NB4 (cell line): ENCODE data around the gene MYO18A.

Source experiments
- POLR2A ChIP-seq: IDR thresholded peaks from 2 replicates; pipeline ENCODE4 v1.6.1; 2011; ENCODE audit warnings: mild to moderate bottlenecking; ENCODE audit not compliant: insufficient read length; ENCODE audit errors: extremely low read depth
- TF ChIP-seq, protein P1 (sequence below): IDR thresholded peaks from one replicate; pipeline ENCODE4 v1.5.1; 2012; ENCODE audit warnings: low read depth, low read length

DNA sequence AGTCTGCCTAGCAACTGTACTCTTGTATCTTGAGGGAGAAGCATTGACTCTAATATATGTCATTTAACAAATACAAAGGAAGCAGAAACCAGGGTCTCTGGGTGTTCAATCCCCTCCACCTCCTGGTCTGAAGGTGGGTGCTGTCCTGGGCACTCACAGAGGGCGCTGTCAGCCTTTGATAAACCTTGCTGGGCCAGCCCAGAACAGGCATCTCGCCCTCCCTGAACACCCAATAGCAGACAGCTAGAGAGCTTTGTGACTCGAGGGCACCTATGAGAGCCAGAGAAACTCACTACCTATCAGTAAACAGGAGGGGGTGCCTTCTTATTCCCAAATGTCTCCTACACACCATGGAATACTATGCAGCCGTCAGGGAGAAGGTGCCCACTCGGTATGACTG, 143.6 kb downstream of the MYO18A start:
- TF ChIP-seq, protein P1, sequence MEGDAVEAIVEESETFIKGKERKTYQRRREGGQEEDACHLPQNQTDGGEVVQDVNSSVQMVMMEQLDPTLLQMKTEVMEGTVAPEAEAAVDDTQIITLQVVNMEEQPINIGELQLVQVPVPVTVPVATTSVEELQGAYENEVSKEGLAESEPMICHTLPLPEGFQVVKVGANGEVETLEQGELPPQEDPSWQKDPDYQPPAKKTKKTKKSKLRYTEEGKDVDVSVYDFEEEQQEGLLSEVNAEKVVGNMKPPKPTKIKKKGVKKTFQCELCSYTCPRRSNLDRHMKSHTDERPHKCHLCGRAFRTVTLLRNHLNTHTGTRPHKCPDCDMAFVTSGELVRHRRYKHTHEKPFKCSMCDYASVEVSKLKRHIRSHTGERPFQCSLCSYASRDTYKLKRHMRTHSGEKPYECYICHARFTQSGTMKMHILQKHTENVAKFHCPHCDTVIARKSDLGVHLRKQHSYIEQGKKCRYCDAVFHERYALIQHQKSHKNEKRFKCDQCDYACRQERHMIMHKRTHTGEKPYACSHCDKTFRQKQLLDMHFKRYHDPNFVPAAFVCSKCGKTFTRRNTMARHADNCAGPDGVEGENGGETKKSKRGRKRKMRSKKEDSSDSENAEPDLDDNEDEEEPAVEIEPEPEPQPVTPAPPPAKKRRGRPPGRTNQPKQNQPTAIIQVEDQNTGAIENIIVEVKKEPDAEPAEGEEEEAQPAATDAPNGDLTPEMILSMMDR = no peak
- TF ChIP-seq POLR2A = no peak
